Renal cortical epithelial cell (primary cell): ENCODE data around the gene POU2F2. TPM values are rescaled to one million over a fixed set of nuclear protein-coding genes. Genes with fewer than 3 reads are reported as not detected.
A peak's percentile ranks its signal among the peaks of the same experiment; 100 is the strongest.

Experiments used
- DNase-seq: peaks from one replicate; pipeline ENCODE4 v3.0.0-alpha.2; 2011; ENCODE audit warnings: low read depth
- total RNA-seq: library from RNA; depleted of rRNA; stranded (reverse); fragments of >200 nt; gene quantifications from 2 replicates; pipeline ENCODE4 v1.2.3, GENCODE V29; 2014

The POU2F2 gene
- total RNA-seq, 1 donor from 2014 or later: 0.25 TPM

- no peak for DNase-seq
Measured at GRCh38 chr19:42154471-42155323, 22.5 kb upstream of the POU2F2 start.

GRCh38 chr19:42153672-42154433 lies 21.6 kb upstream of the POU2F2 start:
- DNase-seq: no peak

- no peak for DNase-seq
Measured at GRCh38 chr19:42152910-42153671, 20.8 kb upstream of the POU2F2 start.

GRCh38 chr19:42151782-42152684 lies 19.8 kb upstream of the POU2F2 start:
- no peak for DNase-seq

- DNase-seq: no peak
Measured at GRCh38 chr19:42150911-42151361, 18.7 kb upstream of the POU2F2 start.

- DNase-seq: no peak
Measured at GRCh38 chr19:42150364-42150763, 18.1 kb upstream of the POU2F2 start.

GRCh38 chr19:42149447-42150202 lies 17.4 kb upstream of the POU2F2 start:
- DNase-seq: no peak

GRCh38 chr19:42148266-42148665 lies 16.0 kb upstream of the POU2F2 start:
- no peak for DNase-seq

GRCh38 chr19:42143341-42144234 lies 11.3 kb upstream of the POU2F2 start:
- DNase-seq: peak; percentile 10

- DNase-seq: peak; percentile 36
Measured at GRCh38 chr19:42140125-42140754, 8.0 kb upstream of the POU2F2 start.

GRCh38 chr19:42134535-42135070 lies 2.4 kb upstream of the POU2F2 start:
- no peak for DNase-seq

GRCh38 chr19:42132851-42133528 lies 744 bp upstream of the POU2F2 start:
- DNase-seq: no peak

- DNase-seq: no peak
Measured at GRCh38 chr19:42131149-42132029, 857 bp downstream of the POU2F2 start.

- no peak for DNase-seq
Measured at GRCh38 chr19:42130254-42130573, 2.0 kb downstream of the POU2F2 start.

- no peak for DNase-seq
Measured at GRCh38 chr19:42129399-42130253, 2.6 kb downstream of the POU2F2 start.

- no peak for DNase-seq
Measured at GRCh38 chr19:42126574-42126973, 5.7 kb downstream of the POU2F2 start.
